NB4 (cell line): Measurements from ENCODE around the gene ACOD1.

Experiments
- DNase-seq: peaks from one replicate; pipeline ENCODE4 v3.0.0; 2010; ENCODE audit warnings: low read depth
- H3K4me3 ChIP-seq: one replicate; pipeline ENCODE4 v1.5.1; 2011; ENCODE audit warnings: mild to moderate bottlenecking, low read depth, low read length, moderate library complexity
- CTCF ChIP-seq: IDR thresholded peaks from one replicate; pipeline ENCODE4 v1.5.1; 2012; ENCODE audit warnings: low read depth, low read length
- MAX ChIP-seq: IDR thresholded peaks from 2 replicates; pipeline ENCODE4 v1.6.1; 2011; ENCODE audit warnings: low read depth, low read length
- MYC ChIP-seq: IDR thresholded peaks from 2 replicates; pipeline ENCODE4 v1.6.1; 2011; ENCODE audit warnings: low read depth, low read length
- POLR2A ChIP-seq: IDR thresholded peaks from 2 replicates; pipeline ENCODE4 v1.6.1; 2011; ENCODE audit warnings: mild to moderate bottlenecking; ENCODE audit not compliant: insufficient read length; ENCODE audit errors: extremely low read depth

ACOD1 gene

GRCh38 chr13:76968041-76968440 is 19.7 kb downstream of the ACOD1 start:
- no peak for TF ChIP-seq MYC
- no peak for TF ChIP-seq POLR2A
- TF ChIP-seq CTCF, result no peak
- TF ChIP-seq MAX, result no peak
- no peak for DNase-seq
- no peak overlapping the region for H3K4me3 ChIP-seq

GRCh38 chr13:76969488-76970365 is 21.4 kb downstream of the ACOD1 start:
- H3K4me3 ChIP-seq, result no peak overlapping the region
- no peak for DNase-seq
- TF ChIP-seq POLR2A (no peak), CTCF (no peak), MAX (no peak), MYC (no peak)

GRCh38 chr13:76971215-76971614 is 22.9 kb downstream of the ACOD1 start:
- no peak for DNase-seq
- no peak overlapping the region for H3K4me3 ChIP-seq
- TF ChIP-seq POLR2A (no peak), MYC (no peak), CTCF (no peak), MAX (no peak)

GRCh38 chr13:76971851-76972829 is 23.8 kb downstream of the ACOD1 start:
- DNase-seq, result no peak
- H3K4me3 ChIP-seq, result no peak overlapping the region
- TF ChIP-seq MYC, result no peak
- TF ChIP-seq POLR2A, result no peak
- no peak for TF ChIP-seq CTCF
- no peak for TF ChIP-seq MAX

GRCh38 chr13:76973920-76974617 is 25.8 kb downstream of the ACOD1 start:
- no peak for TF ChIP-seq POLR2A
- no peak for TF ChIP-seq MYC
- no peak for TF ChIP-seq CTCF
- no peak for TF ChIP-seq MAX
- no peak for DNase-seq
- no peak overlapping the region for H3K4me3 ChIP-seq
